ENCODE results near the gene GP1BB. TPM values are rescaled to one million over a fixed set of nuclear protein-coding genes. Genes with fewer than 3 reads are reported as not detected.

The GP1BB gene
- total and polyA plus RNA-seq, 2 of the 4 experiments (the other 2 are of a cell fraction) = 0.18 to 1.5 TPM

- ATAC-seq (ENCODE audit: low read depth) = no peak
- Histone ChIP-seq H2BK15ac (ENCODE audit: low read depth, low read length) (no peak overlapping the region), H3K79me1 (ENCODE audit: low read depth in 1 of 2, low read length in 2 of 2) (no peaks in the 10 kb centered on the region), H3K4me1 (ENCODE audit: control insufficient read depth, insufficient read depth, low read length) (no peaks in the 10 kb centered on the region), H3K56ac (ENCODE audit: extremely low read depth, insufficient read depth, low read length) (no peak overlapping the region), H2BK120ac (ENCODE audit: low read depth, low read length) (no peak overlapping the region), H3K4ac (ENCODE audit: low read depth, low read length) (no peak overlapping the region), H4K5ac (ENCODE audit: low read depth, low read length) (no peak overlapping the region), H4K20me1 (ENCODE audit: insufficient read depth, low read length) (no peaks in the 10 kb centered on the region), H4K8ac (ENCODE audit: low read depth in 2 of 2, low read length in 2 of 2) (no peak overlapping the region), H3K4me2 (ENCODE audit: low read depth, low read length) (no peak overlapping the region), H2AFZ (replicated peaks; ENCODE audit: low read length, poor library complexity) (peak overlapping the region; percentile 53), H2BK20ac (ENCODE audit: low read depth, low read length) (no peak overlapping the region), H2BK5ac (ENCODE audit: low read depth, low read length, poor library complexity, severe bottlenecking) (no peak overlapping the region), H3K9ac (ENCODE audit: low read depth, low read length) (no peak overlapping the region), H2AK5ac (ENCODE audit: low read depth, low read length) (no peak overlapping the region), H3K18ac (ENCODE audit: low read depth, low read length) (no peak overlapping the region), H3K36me3 (ENCODE audit: control insufficient read depth, insufficient read depth, low read length) (no peaks in the 10 kb centered on the region), H3K9me3 (ENCODE audit: control insufficient read depth, insufficient read depth, low read length) (peaks cover 4% of the 10 kb centered on the region; the same call in 1 of the 2 replicates), H4K91ac (ENCODE audit: insufficient read depth, low read depth, low read length) (no peak overlapping the region), H3K14ac (replicated peaks; ENCODE audit: low read depth, low read length) (no peak overlapping the region), H3K27ac (ENCODE audit: insufficient read depth, low read length) (no peak overlapping the region), H3K4me3 (ENCODE audit: insufficient read depth, low read depth, low read length) (no peak overlapping the region), H3K9me1 (ENCODE audit: insufficient read depth, low read length) (no peaks in the 10 kb centered on the region), H3K23ac (ENCODE audit: low read depth, low read length) (no peak overlapping the region), H2AK9ac (replicated peaks; ENCODE audit: low read depth, low read length, poor library complexity) (no peak overlapping the region), H3K27me3 (ENCODE audit: control insufficient read depth, insufficient read depth, low read length) (peaks cover 97% of the 10 kb centered on the region)
- BruUV-seq (replicated peaks) = no TSS peak
- TF ChIP-seq RAD21 (IDR thresholded peaks at IDR 0.05; ENCODE audit: low read length) = no peak
- no peak for TF ChIP-seq RCOR1 (IDR thresholded peaks at IDR 0.05; ENCODE audit: insufficient replicate concordance, low read length)
- 11% methylated on average over 9 of the region's 35 CpGs; no CpG with 5 or more reads in 1 of the 2 experiments for WGBS, 2 experiments (ENCODE audit: extremely low coverage in 2 of 2, insufficient read length in 1 of 2)
- ChIA-PET CTCF (no interaction called here), POLR2A (ENCODE audit: unreplicated experiment) (no interaction called here)
- in situ Hi-C loops (cut with MboI; ENCODE audit: low sequenced_read_pairs) = no loop called here
- no peak for DNase-seq
- dilution Hi-C loops (cut with HindIII; ENCODE audit: low sequenced_read_pairs, unreplicated experiment) = no loop called here
- intact Hi-C loops (cut with micrococcal nuclease) = no loop called here
Observed at GRCh38 chr22:19767427-19768341, 44.3 kb downstream of the GP1BB start.

Measured in IMR-90 (cell line).